ENCODE data around the gene EN1.

Gene EN1

DNA sequence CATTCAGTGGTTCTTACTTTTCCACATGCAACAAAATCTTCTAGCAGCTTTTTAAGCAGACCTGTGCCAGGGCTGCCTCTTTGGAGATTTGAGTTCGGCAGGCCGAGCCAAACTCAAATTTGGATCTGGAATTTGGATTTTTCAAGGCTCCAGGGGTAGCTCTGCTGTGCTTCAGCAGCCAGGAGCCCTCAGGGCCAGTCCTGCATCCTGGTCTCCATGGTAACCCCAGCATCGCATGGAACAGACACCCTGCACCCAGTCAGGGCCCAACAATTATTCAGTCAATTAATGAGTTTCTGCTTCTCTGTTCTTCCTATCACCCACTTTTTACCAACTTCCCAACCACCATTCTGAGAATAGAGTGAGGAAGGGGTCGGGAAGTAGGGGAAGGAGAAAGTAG lies 30.0 kb downstream of the EN1 start:
- DNase-seq (ENCODE audit: low read depth): no peak

DNA sequence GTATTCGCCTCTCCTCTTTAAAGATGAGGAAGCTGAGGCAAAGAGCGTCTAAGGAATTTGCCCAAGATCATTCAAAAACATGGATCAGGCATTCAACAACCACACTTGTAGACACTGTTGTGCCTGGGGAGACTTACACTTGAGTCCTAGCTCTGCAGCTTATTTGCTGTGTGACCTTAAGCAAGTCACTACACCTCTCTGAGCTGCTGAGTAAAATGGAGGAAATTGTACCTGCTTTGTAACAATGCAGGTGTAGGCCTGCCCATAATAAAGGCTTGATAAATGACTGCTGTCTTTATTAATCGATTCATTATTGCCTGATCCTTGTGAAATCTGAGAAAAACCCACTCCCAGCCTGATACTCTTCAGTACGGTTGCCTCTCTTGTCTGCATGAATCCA lies 30.8 kb downstream of the EN1 start:
- DNase-seq (ENCODE audit: low read depth): no peak

DNA sequence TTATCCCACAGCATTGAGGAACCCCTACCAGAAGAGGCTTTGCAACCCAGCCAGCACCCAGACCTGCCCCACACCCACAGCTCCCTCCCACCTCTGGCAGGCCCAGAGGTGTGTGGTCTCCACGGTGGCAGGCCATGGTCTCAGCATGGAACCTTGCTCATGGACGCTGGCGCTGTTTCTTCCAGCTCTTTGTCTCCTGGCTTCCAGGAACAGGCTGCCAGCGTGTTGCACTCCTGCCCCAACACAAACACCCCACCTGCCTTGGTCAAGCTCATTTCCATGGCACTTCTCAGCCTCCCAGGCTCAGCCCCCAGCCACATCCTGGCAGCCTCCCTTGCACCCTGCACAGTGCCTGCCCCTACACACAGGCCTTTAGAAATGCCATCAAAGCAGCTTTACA lies 31.7 kb downstream of the EN1 start:
- DNase-seq (ENCODE audit: low read depth): no peak

GRCh38 chr2:118815314-118815713 lies 32.1 kb downstream of the EN1 start:
- DNase-seq (ENCODE audit: low read depth): no peak

GRCh38 chr2:118814368-118814767 lies 33.1 kb downstream of the EN1 start:
- DNase-seq (ENCODE audit: low read depth): no peak

DNA sequence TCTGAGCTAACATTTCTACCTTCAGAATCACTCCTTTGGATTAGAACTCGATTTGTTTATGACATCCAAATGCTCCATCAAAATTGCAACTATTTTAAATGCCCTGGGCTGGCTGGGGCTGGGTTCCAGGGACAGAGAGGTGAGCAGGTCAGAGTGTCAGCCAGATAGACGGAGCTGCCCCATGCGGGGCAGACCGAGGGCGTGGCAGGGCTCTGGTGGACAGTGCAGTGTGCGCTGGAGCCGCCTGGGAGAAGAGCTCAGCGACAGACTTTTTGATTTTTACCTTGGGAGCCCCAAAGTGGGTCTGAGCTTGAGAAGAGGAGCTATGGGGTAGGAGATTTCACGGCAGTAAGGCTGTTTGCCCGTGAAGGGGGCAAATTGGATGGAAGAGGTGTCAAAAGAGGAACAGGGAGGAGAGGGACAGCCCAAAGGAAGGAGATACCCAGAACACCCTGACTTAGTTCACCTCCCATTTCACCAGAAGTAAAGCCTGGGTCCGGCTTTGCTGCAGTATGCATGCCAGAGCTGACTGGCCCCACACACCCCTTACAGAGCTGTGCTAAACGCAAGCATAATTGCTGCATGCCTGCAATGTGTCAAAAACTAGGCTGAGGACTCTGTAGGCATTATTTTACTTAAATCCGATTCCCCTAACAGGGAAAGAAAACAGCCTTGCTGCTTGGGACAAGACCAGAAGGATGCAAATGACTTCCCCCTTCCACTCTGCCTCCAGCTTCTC lies 33.7 kb downstream of the EN1 start:
- no peak for DNase-seq (ENCODE audit: low read depth)

DNA sequence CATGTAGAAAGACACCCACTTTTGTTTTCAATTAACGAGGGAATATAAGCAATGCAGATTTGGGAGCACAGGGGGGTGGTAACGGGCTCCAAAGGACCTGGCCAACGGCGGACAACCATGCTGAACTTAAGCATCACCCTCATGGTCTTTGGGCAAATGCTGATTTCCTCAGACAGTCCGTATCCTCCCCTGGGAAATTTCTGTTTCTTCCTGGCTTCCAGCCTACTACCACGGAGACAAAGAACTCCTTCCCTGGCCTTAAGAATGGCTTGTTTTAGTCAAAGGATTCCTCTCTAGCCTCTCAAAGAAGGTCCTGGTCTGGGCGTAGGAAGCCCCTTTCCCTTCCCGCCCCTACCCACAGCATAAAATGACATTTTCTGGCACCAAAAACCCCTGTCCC lies 34.3 kb downstream of the EN1 start:
- DNase-seq (ENCODE audit: low read depth): no peak

DNA sequence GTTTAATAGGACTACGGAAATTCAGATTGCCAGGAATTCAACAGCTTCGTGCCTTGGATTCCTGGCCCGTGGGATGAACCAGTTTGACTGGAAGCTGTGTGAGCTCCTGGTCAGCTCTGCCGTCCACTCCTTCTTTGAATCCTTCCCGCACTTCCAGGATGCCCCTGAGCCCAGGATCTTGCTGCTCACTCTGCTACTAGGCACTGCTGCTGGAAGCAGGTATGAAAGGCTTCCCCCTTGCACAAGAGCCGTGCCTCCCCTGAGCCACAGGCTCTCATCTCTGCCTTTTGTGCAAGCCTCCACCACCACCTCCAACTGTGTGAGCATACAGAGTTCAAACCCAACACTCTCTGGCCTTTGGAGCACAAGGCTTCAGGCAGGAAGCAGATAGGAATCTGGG lies 34.9 kb downstream of the EN1 start:
- DNase-seq (ENCODE audit: low read depth): no peak

DNA sequence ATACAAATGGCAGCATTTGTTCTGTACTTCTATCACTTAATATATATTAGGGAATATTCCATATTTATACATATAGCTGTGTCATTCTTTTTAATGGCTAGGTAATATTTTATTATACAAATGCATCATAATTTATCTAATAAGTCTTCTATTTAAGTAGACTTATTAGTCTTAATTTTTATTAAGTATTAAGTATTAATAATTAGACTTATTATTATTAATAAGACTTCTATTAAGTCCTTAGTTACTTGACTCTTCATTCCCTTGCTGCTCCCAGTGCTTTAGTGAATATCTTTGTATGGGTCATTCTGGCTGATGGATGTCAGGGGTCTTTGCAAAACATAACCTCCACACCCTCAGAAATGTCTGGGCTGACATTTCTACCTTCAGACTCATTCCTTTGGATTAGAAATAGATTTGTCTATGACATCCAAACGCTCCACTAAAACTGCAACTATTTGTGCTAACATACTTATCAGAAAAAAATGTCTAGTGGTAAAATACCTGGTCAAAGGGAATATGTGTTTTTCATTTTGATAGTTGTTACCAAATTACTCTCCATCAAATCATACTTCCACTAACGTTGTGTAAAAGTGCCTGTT lies 35.8 kb downstream of the EN1 start:
- no peak for DNase-seq (ENCODE audit: low read depth)

GRCh38 chr2:118810766-118811165 lies 36.7 kb downstream of the EN1 start:
- DNase-seq (ENCODE audit: low read depth): no peak

DNA sequence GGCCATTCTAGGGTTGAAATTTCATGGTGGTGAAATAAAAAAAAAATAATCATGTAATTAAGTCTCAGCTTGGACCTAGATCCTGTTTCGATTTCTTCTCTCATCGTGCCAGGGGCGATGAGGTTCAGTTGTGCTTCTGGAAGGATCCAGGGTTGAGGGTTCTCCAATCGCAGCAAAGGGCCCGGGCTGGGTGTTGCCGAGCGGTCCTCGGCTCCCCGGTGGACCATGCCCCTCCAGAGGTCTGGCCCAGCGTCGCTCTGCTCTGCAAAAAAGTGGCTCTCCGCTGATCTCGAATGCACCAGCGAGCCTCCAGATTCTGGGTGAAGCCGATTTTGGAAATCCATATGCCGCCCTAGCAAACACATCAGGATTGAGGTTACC lies 39.0 kb downstream of the EN1 start:
- DNase-seq (ENCODE audit: low read depth): no peak

DNA sequence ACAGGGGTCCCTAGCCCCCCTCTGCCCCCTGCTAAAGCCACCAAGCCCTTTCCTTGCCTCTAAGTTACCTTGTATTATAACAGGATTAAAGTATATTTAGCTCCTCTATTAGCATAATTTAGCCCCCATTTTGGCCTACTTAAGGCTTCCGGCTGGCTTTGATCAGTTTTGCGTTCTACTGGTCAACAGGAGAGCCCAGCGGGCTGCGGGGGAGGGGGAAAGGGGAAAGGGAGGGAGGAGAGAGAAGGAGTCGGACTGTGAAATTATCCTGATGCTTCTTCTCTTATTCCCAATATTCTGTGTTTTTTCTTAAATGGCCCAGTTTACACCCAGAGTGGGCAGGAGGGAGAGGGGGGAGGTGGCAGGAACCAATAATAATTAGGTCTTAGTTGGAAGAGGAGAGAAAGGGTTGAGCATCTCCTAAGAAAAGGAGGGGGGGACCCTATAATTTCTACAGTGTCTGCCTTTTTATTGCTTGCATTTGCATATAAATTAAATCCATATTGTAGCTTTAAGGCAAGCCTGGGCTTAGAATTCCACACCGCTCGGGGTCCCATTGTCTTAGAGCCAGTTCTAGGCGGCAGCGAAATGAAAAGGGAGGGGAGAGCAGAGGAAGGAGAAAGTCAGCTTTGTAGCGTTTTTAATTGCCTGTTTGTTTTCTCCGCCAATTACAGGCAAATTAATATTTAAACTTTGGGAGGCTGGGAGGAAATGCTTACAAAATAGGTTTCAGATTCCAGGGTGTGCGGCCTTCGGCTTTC lies 39.6 kb downstream of the EN1 start:
- no peak for DNase-seq (ENCODE audit: low read depth)

DNA sequence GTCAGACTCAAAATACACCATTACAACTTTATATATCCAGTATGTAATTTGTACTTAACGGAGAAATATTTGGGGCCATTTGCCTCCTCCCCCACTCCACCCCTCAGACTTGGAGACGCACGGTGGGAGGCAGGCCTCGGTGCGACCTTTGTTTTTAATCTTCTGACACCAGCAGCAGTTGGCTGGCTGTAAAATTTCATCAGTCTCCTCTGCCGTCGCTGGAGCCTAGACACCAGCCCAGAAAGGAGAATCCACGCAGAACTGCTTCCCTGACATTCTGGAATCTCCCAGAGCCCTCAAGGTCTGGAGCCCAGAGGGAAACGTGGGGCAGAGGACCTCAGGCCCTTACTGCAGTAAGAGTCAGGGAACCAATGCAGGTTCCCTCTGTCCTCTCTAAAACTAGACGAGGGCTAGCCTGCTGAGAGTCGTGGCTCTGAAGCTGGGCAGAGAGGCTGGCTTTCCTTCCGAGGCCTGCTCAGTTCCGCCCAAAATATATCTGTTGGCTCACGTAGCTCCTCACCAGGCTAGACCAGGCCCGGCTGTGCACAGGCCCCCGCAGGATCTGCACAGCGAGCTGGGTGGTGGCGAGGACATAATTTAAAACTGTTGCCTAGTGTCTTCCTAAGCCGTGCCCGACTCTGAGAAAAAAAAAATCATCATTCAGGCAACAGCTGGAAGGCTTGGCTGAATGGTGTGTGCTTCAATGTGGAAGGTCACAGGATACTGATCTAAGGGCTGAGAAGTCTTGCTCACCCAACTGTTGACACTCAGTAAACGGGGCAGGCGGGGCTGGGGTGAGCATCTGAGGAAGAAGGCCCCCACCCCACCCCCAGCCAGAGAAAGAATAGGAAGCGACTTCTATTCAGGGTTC lies 40.4 kb downstream of the EN1 start:
- DNase-seq (ENCODE audit: low read depth): no peak

GRCh38 chr2:118805064-118805690 lies 42.3 kb downstream of the EN1 start:
- DNase-seq (ENCODE audit: low read depth): no peak

- no peak for DNase-seq (ENCODE audit: low read depth)
These were observed 44.4 kb downstream of the EN1 start for GRCh38 chr2:118803012-118803411.

DNA sequence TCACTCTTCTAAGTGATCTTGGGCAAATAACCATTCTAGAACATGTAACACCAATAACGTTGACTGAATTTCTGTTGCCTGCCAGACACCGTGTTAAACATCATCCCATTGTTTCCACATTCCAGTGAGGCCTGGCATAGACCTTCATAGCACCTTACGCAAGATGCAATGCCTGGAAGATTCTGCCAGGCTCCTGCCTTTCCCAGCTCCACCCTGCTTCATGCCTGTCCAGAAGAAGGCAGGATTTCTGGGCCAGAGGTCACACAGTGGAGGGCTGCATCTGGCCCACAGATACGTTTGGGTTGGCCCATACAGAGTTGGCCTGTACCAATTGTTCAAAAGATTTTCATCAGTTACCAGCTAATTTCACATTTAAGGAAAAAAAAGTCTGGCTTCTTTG lies 46.3 kb downstream of the EN1 start:
- no peak for DNase-seq (ENCODE audit: low read depth)

DNA sequence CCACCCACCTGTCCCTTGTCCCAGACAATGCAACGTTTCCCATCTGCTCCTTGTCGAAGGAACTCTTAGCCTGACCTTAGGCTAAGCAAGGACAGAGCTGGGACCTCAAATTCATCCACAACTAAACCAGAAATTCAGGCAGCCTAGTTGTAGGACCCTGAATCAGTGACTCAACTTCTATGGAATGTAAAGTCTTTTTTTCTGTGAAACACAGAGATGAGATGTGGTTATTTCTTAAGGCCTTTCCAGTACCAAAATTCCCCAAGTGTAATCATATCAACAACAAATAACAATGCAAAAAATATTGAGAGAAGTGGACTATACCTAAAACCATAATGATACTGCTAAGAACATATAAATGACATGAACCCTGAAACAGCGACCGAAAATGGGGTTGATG lies 46.7 kb downstream of the EN1 start:
- no peak for DNase-seq (ENCODE audit: low read depth)

DNA sequence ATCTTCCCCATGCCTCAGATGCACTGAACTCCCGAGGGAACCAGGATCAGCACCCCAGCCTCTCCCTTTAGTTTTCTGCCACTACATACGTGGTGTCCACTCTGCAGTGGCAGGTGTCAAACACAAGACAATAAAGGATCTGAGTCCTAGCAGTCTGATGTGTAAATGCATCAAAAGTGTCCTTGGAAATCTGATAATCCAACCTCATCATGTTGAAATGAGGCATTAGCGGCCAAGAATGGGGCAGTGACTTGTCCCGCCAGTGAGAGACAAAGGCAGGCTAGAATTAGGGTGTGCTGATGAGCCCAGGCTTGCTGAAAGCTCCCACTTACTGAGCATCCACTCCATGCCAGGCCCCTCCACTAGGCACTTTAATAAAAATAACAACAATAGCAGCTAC lies 52.9 kb downstream of the EN1 start:
- no peak for DNase-seq (ENCODE audit: low read depth)
